GM21737 (cell line): ENCODE data around the gene MSH5.
"Not testable (repeated sequence)": the region's sequence is repeated elsewhere in the genome, so short reads cannot be mapped to it uniquely, and the experiment has no call there.

Experiments
- ATAC-seq: cut with Tn5 transposase; IDR thresholded peaks from one replicate; pipeline ENCODE4 v1.9.1; 2021; ENCODE audit warnings: mild to moderate bottlenecking, moderate library complexity; ENCODE audit not compliant: unreplicated experiment

Gene MSH5

GRCh38 chr6:31776485-31776988 is 36.7 kb downstream of the MSH5 start:
- ATAC-seq: no peak

GRCh38 chr6:31776989-31777666 is 37.3 kb downstream of the MSH5 start, which contains the start of gene VWA7:
Gene VWA7 (minus strand): TSS chr6:31777328. CDS start chr6:31776779, 549 bp downstream.
- peak; percentile 65 for ATAC-seq

- no peak for ATAC-seq
Observed at GRCh38 chr6:31777667-31778050, 37.9 kb downstream of the MSH5 start.

- ATAC-seq: no peak
Observed at GRCh38 chr6:31778193-31778592, 38.4 kb downstream of the MSH5 start.

GRCh38 chr6:31778999-31779885 is 39.4 kb downstream of the MSH5 start:
- ATAC-seq: no peak

- ATAC-seq: no peak
Observed at GRCh38 chr6:31779908-31780307, 40.1 kb downstream of the MSH5 start.

- ATAC-seq: no peak
Observed at GRCh38 chr6:31780507-31781243, 40.9 kb downstream of the MSH5 start.

- no peak for ATAC-seq
Observed at GRCh38 chr6:31781244-31782125, 41.7 kb downstream of the MSH5 start.

- no peak for ATAC-seq
Observed at GRCh38 chr6:31782126-31782855, 42.5 kb downstream of the MSH5 start.

GRCh38 chr6:31784098-31784925 is 44.5 kb downstream of the MSH5 start:
- no peak for ATAC-seq

- ATAC-seq: no peak
Observed at GRCh38 chr6:31785475-31785874, 45.7 kb downstream of the MSH5 start.

- ATAC-seq: no peak
Observed at GRCh38 chr6:31791324-31792089, 51.7 kb downstream of the MSH5 start.

GRCh38 chr6:31792090-31792374 is 52.2 kb downstream of the MSH5 start:
- no peak for ATAC-seq

GRCh38 chr6:31792761-31793171 is 53.0 kb downstream of the MSH5 start:
- no peak for ATAC-seq

GRCh38 chr6:31793927-31794245 is 54.1 kb downstream of the MSH5 start:
- not testable (repeated sequence) for ATAC-seq

- ATAC-seq: no peak
Observed at GRCh38 chr6:31794294-31794865, 54.6 kb downstream of the MSH5 start.

- ATAC-seq: no peak
Observed at GRCh38 chr6:31794866-31795615, 55.2 kb downstream of the MSH5 start.
